Immature natural killer cell (primary cell): Measurements from ENCODE around the gene SAMM50. TPM values are rescaled to one million over a fixed set of nuclear protein-coding genes. Genes with fewer than 3 reads are reported as not detected.

ENCODE experiments used
- DNase-seq, 3 donors: peaks; one replicate each; pipeline ENCODE4 v3.0.0; 2022; ENCODE audit warnings: mixed read lengths in 1 of 3
- H3K27ac Mint-ChIP-seq, 6 donors: one replicate each; pipeline ENCODE4 v1.8.0; 2020; ENCODE audit warnings: mixed read lengths in 6 of 6, mild to moderate bottlenecking in 5 of 6, inconsistent platforms in 4 of 6, moderate library complexity in 3 of 6
- H3K27me3 Mint-ChIP-seq, 3 donors: one replicate each; pipeline ENCODE4 v1.8.0; 2020 to 2021; ENCODE audit warnings: low read depth in 3 of 3, mild to moderate bottlenecking in 3 of 3, mixed read lengths in 3 of 3, moderate library complexity in 3 of 3, inconsistent platforms in 1 of 3
- H3K36me3 Mint-ChIP-seq, 3 donors: one replicate each; pipeline ENCODE4 v1.8.0; 2020; ENCODE audit warnings: mixed read lengths in 3 of 3, inconsistent platforms in 2 of 3, mild to moderate bottlenecking in 2 of 3
- H3K4me1 Mint-ChIP-seq, 2 donors: one replicate each; pipeline ENCODE4 v1.8.0; 2020; ENCODE audit warnings: inconsistent platforms in 2 of 2, mild to moderate bottlenecking in 2 of 2, mixed read lengths in 2 of 2, moderate library complexity in 1 of 2
- H3K4me3 Mint-ChIP-seq, 5 donors: one replicate each; pipeline ENCODE4 v1.8.0; 2020; ENCODE audit warnings: mild to moderate bottlenecking in 5 of 5, mixed read lengths in 5 of 5, inconsistent platforms in 3 of 5, moderate library complexity in 3 of 5
- H3K9me3 Mint-ChIP-seq, 6 donors: one replicate each; pipeline ENCODE4 v1.8.0; 2020; ENCODE audit warnings: mild to moderate bottlenecking in 6 of 6, mixed read lengths in 6 of 6, inconsistent platforms in 4 of 6, moderate library complexity in 3 of 6
- polyA plus RNA-seq, 3 donors: library from polyadenylated mRNA; unstranded; fragments of 300-500 nt; fragmentation: Illumina TruSeq; gene quantifications; one replicate each; pipeline ENCODE4 v1.2.3, GENCODE V29; 2021

Gene SAMM50
- polyA plus RNA-seq, 3 donors from 2014 or later, result 80.6 to 88.8 (median 82.8) TPM

GRCh38 chr22:43994416-43994815 is 39.2 kb downstream of the SAMM50 start:
- H3K4me1 Mint-ChIP-seq, result peaks cover 25 to 41% of the 10 kb centered on the region in 2 donors

GRCh38 chr22:43995057-43995685 is 39.9 kb downstream of the SAMM50 start:
- Mint-ChIP-seq H3K27me3 (peaks cover 2 to 10% (median 4%) of the 10 kb centered on the region in 3 donors), H3K36me3 (peaks cover 22 to 28% (median 25%) of the 10 kb centered on the region in 3 donors), H3K4me1 (peaks cover 25 to 41% of the 10 kb centered on the region in 2 donors), H3K4me3 (peak overlapping the region; percentile 86 to 95 (median 90)), H3K9me3 (no peaks in the 10 kb centered on the region), H3K27ac (peak overlapping the region; percentile 86 to 93 (median 89))
- DNase-seq, result no peak

More at GRCh38 chr22:43994416-43994815, 39.2 kb downstream of the SAMM50 start:
- no peak for DNase-seq
- H3K4me3 Mint-ChIP-seq, result peak overlapping the region; percentile 4 to 95 (median 49)
- H3K27me3 Mint-ChIP-seq, result peaks cover 2 to 9% (median 4%) of the 10 kb centered on the region in 3 donors
- H3K27ac Mint-ChIP-seq, result peak overlapping the region; percentile 55 to 92 (median 87)
- no peaks in the 10 kb centered on the region for H3K9me3 Mint-ChIP-seq
- peaks cover 22 to 34% (median 25%) of the 10 kb centered on the region in 3 donors for H3K36me3 Mint-ChIP-seq

- H3K9me3 Mint-ChIP-seq, result no peaks in the 10 kb centered on the region
- peak overlapping the region; percentile 86 to 95 (median 90) for H3K4me3 Mint-ChIP-seq
- H3K4me1 Mint-ChIP-seq, result peaks cover 25 to 41% of the 10 kb centered on the region in 2 donors
- H3K36me3 Mint-ChIP-seq, result peaks cover 17 to 30% (median 25%) of the 10 kb centered on the region in 3 donors
- H3K27me3 Mint-ChIP-seq, result peaks cover 2 to 10% (median 4%) of the 10 kb centered on the region in 3 donors
- H3K27ac Mint-ChIP-seq, result peak overlapping the region; percentile 86 to 94 (median 91)
- DNase-seq, result no peak
These were observed 40.5 kb downstream of the SAMM50 start for GRCh38 chr22:43995798-43996169.

GRCh38 chr22:43996170-43996980 is 41.1 kb downstream of the SAMM50 start:
- peak overlapping the region; percentile 86 to 95 (median 90) for H3K4me3 Mint-ChIP-seq
- peak overlapping the region; percentile 86 to 94 (median 91) for H3K27ac Mint-ChIP-seq
- H3K36me3 Mint-ChIP-seq, result peaks cover 17 to 31% (median 25%) of the 10 kb centered on the region in 3 donors
- peak; percentile 48 to 74 (median 60) for DNase-seq
- H3K4me1 Mint-ChIP-seq, result peaks cover 25 to 41% of the 10 kb centered on the region in 2 donors
- H3K9me3 Mint-ChIP-seq, result no peaks in the 10 kb centered on the region
- peaks cover 2 to 10% (median 4%) of the 10 kb centered on the region in 3 donors for H3K27me3 Mint-ChIP-seq

- H3K4me3 Mint-ChIP-seq, result peak overlapping the region; percentile 28 to 95 (median 89)
- H3K27me3 Mint-ChIP-seq, result peaks cover 2 to 10% (median 4%) of the 10 kb centered on the region in 3 donors
- no peak for DNase-seq
- H3K4me1 Mint-ChIP-seq, result peaks cover 25 to 41% of the 10 kb centered on the region in 2 donors
- peak overlapping the region; percentile 59 to 94 (median 90) for H3K27ac Mint-ChIP-seq
- H3K9me3 Mint-ChIP-seq, result no peaks in the 10 kb centered on the region
- peaks cover 14 to 27% (median 22%) of the 10 kb centered on the region in 3 donors for H3K36me3 Mint-ChIP-seq
These were observed 41.7 kb downstream of the SAMM50 start for GRCh38 chr22:43996981-43997265.

GRCh38 chr22:43998679-43999264 is 43.5 kb downstream of the SAMM50 start:
- Mint-ChIP-seq H3K4me3 (peak overlapping the region in 1 of 5 donors; percentile 15), H3K36me3 (peaks cover 5 to 23% (median 14%) of the 10 kb centered on the region in 3 donors), H3K9me3 (no peaks in the 10 kb centered on the region), H3K27ac (no peak overlapping the region), H3K27me3 (peaks cover 2 to 8% (median 4%) of the 10 kb centered on the region in 3 donors), H3K4me1 (peaks cover 19 to 34% of the 10 kb centered on the region in 2 donors)
- no peak for DNase-seq

GRCh38 chr22:43999378-43999777 is 44.1 kb downstream of the SAMM50 start:
- Mint-ChIP-seq H3K27ac (no peak overlapping the region), H3K27me3 (peaks cover 2 to 6% (median 4%) of the 10 kb centered on the region in 3 donors), H3K4me3 (no peak overlapping the region), H3K9me3 (no peaks in the 10 kb centered on the region), H3K36me3 (peaks cover 5 to 21% (median 14%) of the 10 kb centered on the region in 3 donors), H3K4me1 (peaks cover 19 to 28% of the 10 kb centered on the region in 2 donors)
- no peak for DNase-seq

GRCh38 chr22:44000123-44000522 is 44.9 kb downstream of the SAMM50 start:
- Mint-ChIP-seq H3K36me3 (peaks cover 5 to 20% (median 14%) of the 10 kb centered on the region in 3 donors), H3K27ac (no peak overlapping the region), H3K27me3 (peaks cover 2 to 6% (median 4%) of the 10 kb centered on the region in 3 donors), H3K4me1 (peaks cover 14 to 21% of the 10 kb centered on the region in 2 donors), H3K4me3 (no peak overlapping the region), H3K9me3 (no peaks in the 10 kb centered on the region)
- no peak for DNase-seq

- peaks cover 0 to 2% (median 0%) of the 10 kb centered on the region in 6 donors for H3K9me3 Mint-ChIP-seq
- DNase-seq, result no peak
- peaks cover 5 to 22% (median 20%) of the 10 kb centered on the region in 3 donors for H3K36me3 Mint-ChIP-seq
- peaks cover 2 to 7% of the 10 kb centered on the region in 2 donors for H3K4me1 Mint-ChIP-seq
- H3K27me3 Mint-ChIP-seq, result peaks cover 0 to 4% (median 2%) of the 10 kb centered on the region in 3 donors
- no peak overlapping the region for H3K4me3 Mint-ChIP-seq
- H3K27ac Mint-ChIP-seq, result no peak overlapping the region
These were observed 46.3 kb downstream of the SAMM50 start for GRCh38 chr22:44001521-44001920.

GRCh38 chr22:44002324-44002723 is 47.1 kb downstream of the SAMM50 start:
- H3K36me3 Mint-ChIP-seq, result peaks cover 3 to 24% (median 22%) of the 10 kb centered on the region in 3 donors

GRCh38 chr22:44002997-44003396 is 47.8 kb downstream of the SAMM50 start:
- Mint-ChIP-seq H3K27ac (no peak overlapping the region), H3K4me1 (no peaks in the 10 kb centered on the region), H3K4me3 (no peak overlapping the region), H3K9me3 (peaks cover 0 to 2% (median 0%) of the 10 kb centered on the region in 6 donors), H3K36me3 (peaks cover 0 to 28% (median 26%) of the 10 kb centered on the region in 3 donors), H3K27me3 (peaks cover 2% of the 10 kb centered on the region in 3 donors)
- DNase-seq, result no peak

More at GRCh38 chr22:44002324-44002723, 47.1 kb downstream of the SAMM50 start:
- H3K4me1 Mint-ChIP-seq, result peaks cover 0 to 2% of the 10 kb centered on the region in 2 donors
- H3K4me3 Mint-ChIP-seq, result no peak overlapping the region
- DNase-seq, result no peak
- no peak overlapping the region for H3K27ac Mint-ChIP-seq
- peaks cover 0 to 2% (median 0%) of the 10 kb centered on the region in 6 donors for H3K9me3 Mint-ChIP-seq
- H3K27me3 Mint-ChIP-seq, result peaks cover 0 to 2% (median under 1%) of the 10 kb centered on the region in 3 donors

GRCh38 chr22:44003405-44004103 is 48.3 kb downstream of the SAMM50 start:
- DNase-seq, result no peak
- no peaks in the 10 kb centered on the region for H3K4me1 Mint-ChIP-seq
- peaks cover 0 to 2% (median 0%) of the 10 kb centered on the region in 6 donors for H3K9me3 Mint-ChIP-seq
- H3K27me3 Mint-ChIP-seq, result peaks cover 2% of the 10 kb centered on the region in 3 donors
- no peak overlapping the region for H3K27ac Mint-ChIP-seq
- no peak overlapping the region for H3K4me3 Mint-ChIP-seq
- H3K36me3 Mint-ChIP-seq, result peaks cover 0 to 22% (median 20%) of the 10 kb centered on the region in 3 donors

GRCh38 chr22:44004104-44004460 is 48.8 kb downstream of the SAMM50 start:
- peaks cover 0 to 2% (median 0%) of the 10 kb centered on the region in 6 donors for H3K9me3 Mint-ChIP-seq
- H3K36me3 Mint-ChIP-seq, result peaks cover 0 to 17% (median 15%) of the 10 kb centered on the region in 3 donors
- no peak overlapping the region for H3K4me3 Mint-ChIP-seq
- peaks cover 2% of the 10 kb centered on the region in 3 donors for H3K27me3 Mint-ChIP-seq
- no peak for DNase-seq
- no peak overlapping the region for H3K27ac Mint-ChIP-seq
- no peaks in the 10 kb centered on the region for H3K4me1 Mint-ChIP-seq
